Adrenal gland (tissue), 12 donors: ENCODE measurements around the gene MDK. TPM values are rescaled to one million over a fixed set of nuclear protein-coding genes. Genes with fewer than 3 reads are reported as not detected.

ENCODE experiments used
- DNase-seq, 7 donors: peaks; one replicate each; pipeline ENCODE4 v3.0.0-alpha.2; 2019 to 2020
- H3K27ac ChIP-seq, 5 donors: fragments of 200-600 bp; sonication (generic) in 4 of 5; 1 replicate in 3 of 5; 2 replicates in 2 of 5; pipeline versions ENCODE4 v1.5.1 to v1.8.0; 2016 to 2020; ENCODE audit warnings: mild to moderate bottlenecking in 1 of 5
- H3K27me3 ChIP-seq: fragments of 200-600 bp; 2 replicates; pipeline ENCODE4 v1.8.0; 2021
- H3K36me3 ChIP-seq, 2 donors: fragments of 200-600 bp; replicated peaks in 1 of 2; 1 replicate in 1 of 2; 2 replicates in 1 of 2; pipeline versions ENCODE4 v1.5.1 to v1.8.0; 2018 to 2022
- H3K4me1 ChIP-seq, 2 donors: fragments of 200-600 bp; replicated peaks in 1 of 2; 1 replicate in 1 of 2; 2 replicates in 1 of 2; pipeline versions ENCODE4 v1.5.1 to v1.8.0; 2018 to 2021
- H3K4me3 ChIP-seq, 4 donors: fragments of 200-600 bp; sonication (generic) in 3 of 4; one replicate each; pipeline ENCODE4 v1.5.1; 2016 to 2018
- H3K9me3 ChIP-seq, 3 donors: fragments of 200-600 bp; sonication (generic) in 1 of 3; replicated peaks in 1 of 3; 1 replicate in 2 of 3; 2 replicates in 1 of 3; pipeline versions ENCODE4 v1.5.1 to v1.8.0; 2016 to 2021
- CTCF ChIP-seq, 6 experiments: fragments of 450-650 bp in 4 of 6; fragments of 200-600 bp in 2 of 6; sonication (generic) in 1 of 6; IDR thresholded peaks; 1 replicate in 5 of 6; 2 replicates in 1 of 6; pipeline versions ENCODE4 v1.5.1 to v1.8.0; 2016 to 2021; ENCODE audit warnings: antibody characterized with exemption in 6 of 6, mild to moderate bottlenecking in 2 of 6, moderate library complexity in 1 of 6
- POLR2A ChIP-seq, 2 donors: fragments of 450-650 bp; IDR thresholded peaks; one replicate each; pipeline ENCODE4 v1.6.1; 2017; ENCODE audit warnings: antibody characterized with exemption in 2 of 2, mild to moderate bottlenecking in 2 of 2, moderate library complexity in 1 of 2
- WGBS, 4 donors: extraction: QIAGEN DNeasy Blood & Tissue Kit in 2 of 4; methylation state at CpG; one replicate each; pipeline versions ENCODE4 v1.1.5 to v1.1.7; 2013 to 2017; 5-methylcytosine and 5-hydroxymethylcytosine counted together
- intact Hi-C, 2 donors: fragments of 100-400 bp; cut with DNase I; formaldehyde crosslinking; loops; one replicate each; pipeline versions ENCODE4 v1.14.1 to v1.15.0; 2022 to 2023
- polyA plus RNA-seq, 3 donors: library from polyadenylated mRNA; stranded (reverse); fragments of 200-250 nt in 2 of 3; fragments of 350-450 nt in 1 of 3; fragmentation: Illumina TruSeq in 1 of 3; extraction: RNeasy Lipid Tissue Mini Kit (QIAGEN cat#74804) in 1 of 3; gene quantifications; one replicate each; pipeline ENCODE4 v1.2.3, GENCODE V29; 2013 to 2014
- total RNA-seq, 9 donors: library from RNA; depleted of rRNA in 4 of 9; stranded (reverse); fragments of >200 nt in 4 of 9; fragments of 120-200 nt in 1 of 9; fragmentation: NEBNext Ultra II Directional in 1 of 9; extraction: Animal tissue kit (Norgen Biotek cat#: 25700) in 1 of 9; gene quantifications; one replicate each; pipeline versions ENCODE4 v1.1.0 to v1.2.4, GENCODE V29; 2013 to 2023
- donor health status: healthy with polysubstance abuse.
- donor health status: Bipolar disorder and iron deficiency.
- donor health status: DM: yes; HTN: yes; CAD: no.
- donor health status: DM: no; HTN: no; CAD: no.
- donor health status: DM: no; HTN: no; CAD: no.
- donor health status: DM: yes; HTN: yes; CAD: no.

MDK gene
- total and polyA plus RNA-seq, 12 donors = 73.4 to 635 (median 128) TPM

- H3K4me3 ChIP-seq = no peak overlapping the region
- no peak for DNase-seq
- H3K27ac ChIP-seq = no peak overlapping the region
- no peaks in the 10 kb centered on the region for H3K9me3 ChIP-seq
- H3K36me3 ChIP-seq = peaks cover 0 to 59% of the 10 kb centered on the region in 2 donors
- TF ChIP-seq CTCF (IDR thresholded peaks at IDR 0.05) = no peak
- no peak for TF ChIP-seq POLR2A (IDR thresholded peaks at IDR 0.05)
- no peaks in the 10 kb centered on the region for H3K27me3 ChIP-seq
- intact Hi-C loops = no loop called here
- WGBS, 4 donors = 85 to 94% (median 89%) methylated on average over 5 of the region's 5 CpGs
- no peaks in the 10 kb centered on the region for H3K4me1 ChIP-seq
These were observed 28.6 kb downstream of the MDK start for GRCh38 chr11:46410021-46410420.

GRCh38 chr11:46413760-46414465 lies 32.4 kb downstream of the MDK start:
- H3K9me3 ChIP-seq = no peaks in the 10 kb centered on the region
- no peaks in the 10 kb centered on the region for H3K27me3 ChIP-seq
- H3K27ac ChIP-seq = no peak overlapping the region
- intact Hi-C loops = no loop called here
- no peaks in the 10 kb centered on the region for H3K4me1 ChIP-seq
- no peak for TF ChIP-seq CTCF (IDR thresholded peaks at IDR 0.05)
- TF ChIP-seq POLR2A (IDR thresholded peaks at IDR 0.05) = no peak
- H3K36me3 ChIP-seq = peaks cover 0 to 31% of the 10 kb centered on the region in 2 donors
- 94 to 99% (median 95%) methylated on average over 9 of the region's 9 CpGs for WGBS, 4 donors
- H3K4me3 ChIP-seq = no peak overlapping the region
- no peak for DNase-seq

DNA sequence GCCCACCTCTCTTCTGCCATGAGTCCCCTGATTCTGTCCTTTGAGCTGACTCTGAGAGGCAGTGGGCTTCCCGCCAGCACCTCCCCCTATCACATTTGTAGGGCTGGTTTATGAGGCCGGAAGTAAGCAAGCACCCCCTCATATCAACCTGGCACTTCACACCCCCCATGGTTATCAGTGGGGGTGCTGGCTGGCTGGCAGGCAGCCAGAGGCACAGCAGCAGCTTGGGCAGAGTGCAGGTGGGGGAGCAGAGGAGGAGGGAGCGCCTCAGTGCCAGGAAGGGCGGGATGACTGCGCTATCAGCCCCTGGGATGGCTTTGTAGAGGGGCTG lies 33.0 kb downstream of the MDK start:
- H3K4me1 ChIP-seq = no peaks in the 10 kb centered on the region
- no peak overlapping the region for H3K27ac ChIP-seq
- TF ChIP-seq POLR2A (IDR thresholded peaks at IDR 0.05) (no peak), CTCF (IDR thresholded peaks at IDR 0.05) (no peak)
- no peaks in the 10 kb centered on the region for H3K27me3 ChIP-seq
- 95 to 100% (median 96%) methylated on average over 3 to 5 of the region's 5 CpGs for WGBS, 4 donors
- no peak overlapping the region for H3K4me3 ChIP-seq
- DNase-seq = no peak
- no peaks in the 10 kb centered on the region for H3K9me3 ChIP-seq
- intact Hi-C loops = no loop called here
- H3K36me3 ChIP-seq = peaks cover 0 to 26% of the 10 kb centered on the region in 2 donors

- Histone ChIP-seq H3K27me3 (no peaks in the 10 kb centered on the region), H3K36me3 (peaks cover 0 to 22% of the 10 kb centered on the region in 2 donors), H3K27ac (no peak overlapping the region), H3K4me1 (no peaks in the 10 kb centered on the region), H3K9me3 (no peaks in the 10 kb centered on the region), H3K4me3 (no peak overlapping the region)
- intact Hi-C loops = no loop called here
- TF ChIP-seq CTCF (IDR thresholded peaks at IDR 0.05) = no peak
- TF ChIP-seq POLR2A (IDR thresholded peaks at IDR 0.05) = no peak
- WGBS, 4 donors = 61 to 65% (median 63%) methylated on average over 3 of the region's 3 CpGs
- DNase-seq = no peak
These were observed 33.4 kb downstream of the MDK start for GRCh38 chr11:46414879-46415278.
